ENCODE data around the gene TMEM86A.

The TMEM86A gene

GRCh38 chr11:18720808-18721560 is 22.4 kb downstream of the TMEM86A start:
- in situ Hi-C loops (cut with HindIII; ENCODE audit: low pct_unique_long_range_greater_than_20kb, low sequenced_read_pairs) = no loop called here
- TF ChIP-seq JUND (IDR thresholded peaks at IDR 0.05; ENCODE audit: low read depth) = no peak
- peak; percentile 43 to 86 for DNase-seq (ENCODE audit: low read depth in 1 of 2, low spot score in 1 of 2)

GRCh38 chr11:18721561-18722292 is 23.1 kb downstream of the TMEM86A start:
- in situ Hi-C loops (cut with HindIII; ENCODE audit: low pct_unique_long_range_greater_than_20kb, low sequenced_read_pairs) = no loop called here
- TF ChIP-seq JUND (IDR thresholded peaks at IDR 0.05; ENCODE audit: low read depth) = no peak
- peak; percentile 28 to 65 for DNase-seq (ENCODE audit: low read depth in 1 of 2, low spot score in 1 of 2)

- no peak for DNase-seq (ENCODE audit: low read depth in 1 of 2, low spot score in 1 of 2)
- no peak for TF ChIP-seq JUND (IDR thresholded peaks at IDR 0.05; ENCODE audit: low read depth)
- in situ Hi-C loops (cut with HindIII; ENCODE audit: low pct_unique_long_range_greater_than_20kb, low sequenced_read_pairs) = no loop called here
Measured at GRCh38 chr11:18722293-18722637, 23.7 kb downstream of the TMEM86A start.

GRCh38 chr11:18723991-18724390 is 25.4 kb downstream of the TMEM86A start:
- DNase-seq (ENCODE audit: low read depth in 1 of 2, low spot score in 1 of 2) = no peak
- no peak for TF ChIP-seq JUND (IDR thresholded peaks at IDR 0.05; ENCODE audit: low read depth)
- in situ Hi-C loops (cut with HindIII; ENCODE audit: low pct_unique_long_range_greater_than_20kb, low sequenced_read_pairs) = no loop called here

- no peak for TF ChIP-seq JUND (IDR thresholded peaks at IDR 0.05; ENCODE audit: low read depth)
- DNase-seq (ENCODE audit: low read depth in 1 of 2, low spot score in 1 of 2) = no peak
- in situ Hi-C loops (cut with HindIII; ENCODE audit: low pct_unique_long_range_greater_than_20kb, low sequenced_read_pairs) = no loop called here
Measured at GRCh38 chr11:18726040-18726439, 27.5 kb downstream of the TMEM86A start, which contains the start of gene IGSF22. TSS of gene IGSF22 (minus strand) at chr11:18726188. CDS start at chr11:18724236, 1,952 bp downstream.

GRCh38 chr11:18727479-18728236 is 29.1 kb downstream of the TMEM86A start:
- in situ Hi-C loops (cut with HindIII; ENCODE audit: low pct_unique_long_range_greater_than_20kb, low sequenced_read_pairs) = no loop called here
- no peak for TF ChIP-seq JUND (IDR thresholded peaks at IDR 0.05; ENCODE audit: low read depth)
- peak; percentile 41 to 45 for DNase-seq (ENCODE audit: low read depth in 1 of 2, low spot score in 1 of 2)

- TF ChIP-seq JUND (IDR thresholded peaks at IDR 0.05; ENCODE audit: low read depth) = no peak
- no peak for DNase-seq (ENCODE audit: low read depth in 1 of 2, low spot score in 1 of 2)
- in situ Hi-C loops (cut with HindIII; ENCODE audit: low pct_unique_long_range_greater_than_20kb, low sequenced_read_pairs) = no loop called here
Measured at GRCh38 chr11:18728658-18729057, 30.1 kb downstream of the TMEM86A start.

GRCh38 chr11:18729426-18729825 is 30.8 kb downstream of the TMEM86A start:
- TF ChIP-seq JUND (IDR thresholded peaks at IDR 0.05; ENCODE audit: low read depth) = no peak
- in situ Hi-C loops (cut with HindIII; ENCODE audit: low pct_unique_long_range_greater_than_20kb, low sequenced_read_pairs) = no loop called here
- DNase-seq (ENCODE audit: low read depth in 1 of 2, low spot score in 1 of 2) = no peak

- in situ Hi-C loops (cut with HindIII; ENCODE audit: low pct_unique_long_range_greater_than_20kb, low sequenced_read_pairs) = no loop called here
- no peak for DNase-seq (ENCODE audit: low read depth in 1 of 2, low spot score in 1 of 2)
- TF ChIP-seq JUND (IDR thresholded peaks at IDR 0.05; ENCODE audit: low read depth) = no peak
Measured at GRCh38 chr11:18730020-18730419, 31.4 kb downstream of the TMEM86A start.

GRCh38 chr11:18731441-18731840 is 32.9 kb downstream of the TMEM86A start:
- no peak for DNase-seq (ENCODE audit: low read depth in 1 of 2, low spot score in 1 of 2)
- in situ Hi-C loops (cut with HindIII; ENCODE audit: low pct_unique_long_range_greater_than_20kb, low sequenced_read_pairs) = no loop called here
- no peak for TF ChIP-seq JUND (IDR thresholded peaks at IDR 0.05; ENCODE audit: low read depth)

- DNase-seq (ENCODE audit: low read depth in 1 of 2, low spot score in 1 of 2) = peak; percentile 41 to 61
- in situ Hi-C loops (cut with HindIII; ENCODE audit: low pct_unique_long_range_greater_than_20kb, low sequenced_read_pairs) = no loop called here
- no peak for TF ChIP-seq JUND (IDR thresholded peaks at IDR 0.05; ENCODE audit: low read depth)
Measured at GRCh38 chr11:18731949-18732821, 33.6 kb downstream of the TMEM86A start.

- DNase-seq (ENCODE audit: low read depth in 1 of 2, low spot score in 1 of 2) = no peak
- in situ Hi-C loops (cut with HindIII; ENCODE audit: low pct_unique_long_range_greater_than_20kb, low sequenced_read_pairs) = no loop called here
- no peak for TF ChIP-seq JUND (IDR thresholded peaks at IDR 0.05; ENCODE audit: low read depth)
Measured at GRCh38 chr11:18733202-18733601, 34.6 kb downstream of the TMEM86A start.
